Stomach (tissue), 4 donors: ENCODE data around the gene RERE.

ENCODE experiments used
- CTCF ChIP-seq, 7 experiments: fragments of 450-650 bp in 4 of 7; fragments of 200-600 bp in 3 of 7; sonication (generic) in 3 of 7; IDR thresholded peaks; one replicate each; pipeline ENCODE4 v1.5.1; 2016 to 2019; ENCODE audit warnings: antibody characterized with exemption in 7 of 7, control low read depth in 2 of 7, mild to moderate bottlenecking in 1 of 7
- EP300 ChIP-seq: sonication (generic); formaldehyde crosslinking; IDR thresholded peaks from one replicate; pipeline ENCODE4 v1.6.1; 2017; ENCODE audit warnings: antibody characterized with exemption
- POLR2A ChIP-seq, 4 donors: fragments of 450-650 bp; IDR thresholded peaks; one replicate each; pipeline ENCODE4 v1.6.1; 2016; ENCODE audit warnings: antibody characterized with exemption in 4 of 4, control low read depth in 2 of 4, mild to moderate bottlenecking in 1 of 4, moderate library complexity in 1 of 4
- POLR2AphosphoS5 ChIP-seq, 3 donors: sonication (generic); formaldehyde crosslinking; IDR thresholded peaks; one replicate each; pipeline ENCODE4 v1.6.1; 2016; ENCODE audit warnings: antibody characterized with exemption in 3 of 3

DNA sequence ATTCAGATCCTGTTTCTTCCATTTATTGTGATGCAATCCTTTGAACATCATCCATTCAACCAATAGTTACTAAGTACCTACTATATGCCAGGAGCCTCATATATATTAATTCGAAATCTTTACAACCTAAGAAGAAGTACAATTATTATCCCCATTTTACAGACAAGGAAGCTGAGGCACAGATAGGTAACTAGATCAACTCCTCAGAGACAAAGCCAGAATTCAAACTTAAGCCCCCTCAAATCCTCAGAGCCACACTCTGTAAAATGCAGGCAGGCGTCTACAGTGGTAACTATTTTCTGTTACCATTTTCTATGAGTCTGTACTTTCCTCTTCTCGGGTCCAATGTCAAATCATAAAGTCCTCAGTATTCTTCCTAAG is 391.7 kb downstream of the RERE start:
- TF ChIP-seq CTCF (IDR thresholded peaks at IDR 0.05) (no peak), POLR2A (IDR thresholded peaks at IDR 0.05) (no peak), EP300 (no peak), POLR2AphosphoS5 (IDR thresholded peaks at IDR 0.05) (no peak)
